Skin epidermis (tissue), 12 donors: ENCODE measurements around the gene CA5A.
"Not testable (repeated sequence)": the region's sequence is repeated elsewhere in the genome, so short reads cannot be mapped to it uniquely, and the experiment has no call there.

Experiments used
- H3K27ac ChIP-seq, 21 experiments: fragments of 200-600 bp; sonication (generic) in 11 of 21; one replicate each; pipeline ENCODE4 v1.5.0; 2020; ENCODE audit warnings: mild to moderate bottlenecking in 3 of 21, inconsistent platforms in 2 of 21, moderate library complexity in 2 of 21
- H3K4me3 ChIP-seq, 7 experiments: fragments of 200-600 bp; sonication (generic) in 2 of 7; one replicate each; pipeline ENCODE4 v1.5.0; 2020; ENCODE audit warnings: inconsistent platforms in 2 of 7, mild to moderate bottlenecking in 2 of 7, moderate library complexity in 1 of 7

CA5A gene

DNA sequence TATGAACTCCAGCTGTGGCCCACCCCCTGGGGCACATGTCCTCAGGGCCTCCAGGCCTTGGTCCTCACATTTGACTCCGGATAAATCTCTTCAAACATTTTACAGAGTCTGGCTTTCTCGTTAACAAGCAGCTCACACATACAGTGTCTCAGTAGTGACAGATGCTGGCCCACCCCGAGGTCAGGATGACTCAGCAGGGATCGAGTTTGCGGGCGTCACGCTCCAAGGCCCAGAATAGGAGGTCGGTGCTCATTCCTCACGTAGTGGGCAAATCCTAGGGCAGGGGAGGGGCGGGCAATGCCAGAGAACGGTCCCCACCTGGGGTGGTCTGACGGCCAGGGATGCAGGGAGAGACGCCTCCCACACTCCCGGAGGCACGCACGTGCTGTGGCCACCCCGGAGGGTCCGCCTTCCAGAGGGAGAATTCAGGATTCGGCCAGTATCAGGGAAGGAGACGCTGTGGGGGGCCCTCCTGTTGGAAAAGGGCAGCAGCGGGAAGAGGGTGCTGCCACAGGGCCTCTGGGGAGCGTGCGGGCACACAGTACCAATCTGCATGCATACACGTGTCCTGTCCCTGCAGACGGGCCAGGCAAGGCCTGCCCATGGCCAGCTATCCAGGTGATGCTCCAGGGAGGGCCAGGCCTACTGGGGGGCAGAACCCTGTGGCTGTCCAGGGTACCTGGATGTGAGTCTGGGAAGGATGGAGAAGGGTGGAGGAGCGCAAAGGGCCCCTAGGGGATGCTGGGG, 75.6 kb downstream of the CA5A start:
- Histone ChIP-seq H3K4me3 (no peak overlapping the region), H3K27ac (peak overlapping the region in 6 of 21 experiments; percentile 13 to 67 (median 25))

DNA sequence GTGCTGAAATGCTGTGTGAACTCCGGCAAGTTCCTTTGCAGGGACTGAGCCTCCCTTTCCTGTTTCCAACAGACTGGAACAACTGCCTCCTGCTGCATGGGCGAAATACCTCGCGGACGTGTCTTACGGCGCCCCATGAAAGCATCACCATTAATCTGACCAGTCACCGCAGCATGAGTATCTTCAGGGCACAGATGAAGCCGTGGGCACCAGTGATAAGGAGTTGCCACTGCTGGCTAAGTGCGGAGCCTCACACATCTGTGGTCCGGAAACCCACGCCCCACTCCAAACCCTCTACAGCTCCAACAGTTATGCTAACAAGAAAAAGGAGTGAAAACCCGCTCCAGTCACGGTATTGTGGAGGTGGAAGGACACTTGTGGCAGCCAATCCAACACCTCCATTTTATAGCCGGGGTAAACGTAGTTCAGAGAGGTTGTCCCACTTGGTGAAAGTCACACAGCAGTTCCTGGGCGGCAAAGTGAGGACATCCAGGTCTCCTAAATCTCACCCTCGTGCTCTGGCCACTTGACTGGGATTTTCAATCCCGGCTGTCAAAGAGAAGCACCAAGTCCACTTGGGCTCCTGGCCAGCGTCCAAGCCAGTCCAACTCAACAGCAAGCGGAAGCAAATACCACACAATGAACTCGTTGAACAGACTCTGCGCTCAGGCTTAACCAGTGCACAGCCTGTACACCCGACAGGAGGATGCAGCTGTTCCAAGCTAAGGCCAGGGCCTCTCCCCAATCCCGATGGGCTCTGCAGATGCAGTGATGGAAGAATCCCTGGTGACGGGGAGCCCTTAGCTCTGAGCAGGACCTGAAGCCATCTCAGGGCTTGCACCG, 78.0 kb downstream of the CA5A start:
- H3K4me3 ChIP-seq: not testable (repeated sequence)
- H3K27ac ChIP-seq: peak overlapping the region in 7 of 21 experiments; percentile 11 to 85 (median 39)

DNA sequence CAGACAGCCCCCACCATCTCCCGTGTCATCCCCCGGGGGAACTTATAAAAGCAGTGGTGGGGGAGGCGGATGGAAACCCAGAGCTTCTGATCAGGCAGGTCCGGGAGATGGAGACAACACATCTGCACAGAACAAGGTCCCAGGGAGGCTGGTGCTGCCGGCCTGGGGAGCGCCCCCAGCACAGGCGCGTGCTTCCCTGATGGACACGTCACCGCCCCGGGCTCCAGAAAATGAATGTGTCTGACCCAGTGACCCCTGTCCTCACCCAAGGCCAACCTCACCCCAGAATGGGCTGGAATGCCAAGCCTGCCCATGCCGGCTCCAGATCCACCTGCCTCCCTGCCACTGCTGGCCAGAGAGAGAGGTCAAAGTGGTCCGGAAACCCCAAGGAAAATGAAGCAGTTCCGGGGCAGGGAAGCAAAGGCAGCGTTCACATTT, 79.5 kb downstream of the CA5A start:
- Histone ChIP-seq H3K27ac (peak overlapping the region in 20 of 21 experiments; percentile 50 to 93 (median 76)), H3K4me3 (peak overlapping the region in 3 of 7 experiments; percentile 8 to 21 (median 16))

DNA sequence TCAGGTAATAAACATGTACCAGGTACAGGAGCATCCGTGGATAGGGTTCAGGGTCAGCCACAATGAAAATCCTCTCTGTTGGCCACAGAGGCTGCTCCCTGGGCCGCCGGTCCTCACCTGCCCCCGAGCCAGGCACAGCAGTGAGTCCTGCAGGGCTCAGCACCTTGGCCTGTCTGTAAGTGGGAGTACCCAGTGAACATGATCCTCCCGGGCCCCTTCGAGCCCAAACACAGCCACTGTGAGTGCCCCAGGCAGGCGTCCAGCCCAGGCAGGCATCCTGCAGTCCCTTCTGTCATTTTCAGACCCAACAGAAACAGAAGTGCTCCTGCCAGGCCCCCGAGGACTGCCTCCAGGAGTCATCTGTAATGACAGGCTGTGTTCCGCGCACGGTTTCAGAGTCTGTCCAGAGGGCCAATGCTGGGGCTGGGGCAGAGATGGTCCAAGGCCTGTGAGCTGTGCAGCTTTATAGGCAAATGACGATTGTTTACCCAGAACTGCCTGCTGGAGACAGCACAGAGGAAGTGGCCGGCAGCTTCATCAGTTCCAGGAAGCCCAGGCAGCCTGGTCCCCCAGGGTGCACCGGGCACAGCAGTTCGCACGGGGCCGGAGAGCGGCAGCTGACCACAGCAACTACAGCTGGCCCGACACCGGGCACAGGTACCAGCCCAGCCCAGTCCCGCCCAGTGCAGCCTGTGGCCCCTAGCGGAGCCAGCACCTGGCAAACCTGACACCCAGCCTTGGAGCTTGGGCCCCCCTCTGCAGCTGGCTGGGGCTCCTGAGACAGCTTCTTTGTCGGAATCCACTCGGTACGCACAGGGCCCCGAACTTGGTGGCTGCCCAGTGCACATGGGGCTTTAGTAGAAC, 80.2 kb downstream of the CA5A start:
- H3K4me3 ChIP-seq: peak overlapping the region; percentile 4 to 21 (median 16)
- peak overlapping the region; percentile 18 to 93 (median 76) for H3K27ac ChIP-seq

DNA sequence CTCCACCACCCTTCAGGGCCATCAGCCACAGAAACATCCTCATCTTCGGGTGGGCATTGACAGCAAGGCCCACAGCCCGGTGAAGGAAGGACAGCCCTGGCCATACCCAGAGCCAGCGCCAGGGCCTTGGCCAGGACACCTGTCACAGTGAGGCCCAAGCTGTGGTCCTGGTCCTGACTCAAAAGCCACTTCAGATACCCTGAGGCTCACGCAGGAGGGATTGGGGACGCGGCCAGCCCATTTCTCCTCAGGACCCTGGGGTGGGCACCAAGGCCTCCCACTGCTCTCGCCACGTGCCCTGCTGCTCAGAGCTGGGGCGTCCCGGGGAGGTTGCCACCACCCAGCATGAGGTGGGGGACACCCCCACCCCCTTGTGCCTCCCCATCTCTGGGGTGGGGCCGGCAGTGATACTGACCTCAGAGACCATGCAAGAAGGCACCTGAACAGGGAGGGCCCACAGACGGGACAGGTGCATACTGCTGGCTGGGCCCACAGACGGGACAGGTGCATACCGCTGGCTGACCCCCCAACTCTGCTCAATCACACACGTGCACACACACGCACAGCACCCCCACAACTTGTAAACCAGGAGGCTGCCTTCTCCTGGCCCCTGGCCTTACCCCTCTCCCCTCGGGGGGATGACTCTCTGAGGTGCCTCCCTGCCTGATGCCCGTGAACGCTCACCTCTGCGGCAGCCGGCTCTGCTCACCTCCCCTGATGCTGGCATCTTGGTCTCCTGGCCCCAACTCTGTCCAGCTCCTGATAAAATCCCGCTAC, 81.2 kb downstream of the CA5A start:
- Histone ChIP-seq H3K27ac (peak overlapping the region; percentile 18 to 93 (median 79)), H3K4me3 (peak overlapping the region in 3 of 7 experiments; percentile 4 to 21 (median 21))

DNA sequence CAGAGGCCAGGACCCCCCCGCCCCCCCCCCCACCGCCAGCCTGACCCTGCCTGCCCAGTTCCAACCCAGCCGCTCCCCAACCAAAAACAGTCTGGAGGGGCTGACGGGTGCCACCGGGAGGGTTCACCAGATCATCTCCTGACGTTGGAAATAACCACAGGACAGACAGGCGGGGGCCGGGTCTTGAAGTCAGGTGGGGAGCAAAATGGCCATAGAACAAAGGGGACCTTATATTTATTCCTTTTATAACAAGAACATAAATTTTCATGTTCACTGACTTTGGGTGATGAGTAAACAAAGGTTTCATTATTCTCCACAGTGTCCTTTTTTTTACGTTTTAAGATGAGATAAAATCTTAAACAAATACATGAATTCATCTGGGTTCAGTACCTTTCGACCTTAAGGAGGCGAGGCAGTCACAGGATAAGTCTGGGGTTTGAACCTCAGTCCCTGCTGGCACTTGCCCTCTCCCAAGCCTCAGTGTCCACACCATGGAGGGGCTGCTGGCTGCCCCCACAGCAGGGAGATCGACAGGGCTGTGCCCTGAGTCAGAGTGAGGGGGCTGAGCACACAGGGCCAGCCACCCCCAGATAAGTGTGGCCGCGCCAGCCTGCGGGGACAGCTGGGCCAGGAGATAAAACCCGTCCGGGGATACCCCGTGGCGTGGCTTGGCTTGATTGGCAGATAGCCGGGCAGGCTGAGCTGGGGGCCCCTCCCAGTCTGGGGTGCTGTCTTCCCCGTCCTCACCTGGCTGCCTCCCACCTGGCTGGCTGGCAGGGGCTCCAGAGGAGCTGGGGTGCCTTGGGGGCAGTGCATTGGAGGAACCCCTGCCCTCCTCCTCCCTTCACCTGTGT, 82.0 kb downstream of the CA5A start:
- H3K27ac ChIP-seq: peak overlapping the region in 20 of 21 experiments; percentile 16 to 93 (median 80)
- peak overlapping the region in 4 of 7 experiments; percentile 6 to 24 (median 18) for H3K4me3 ChIP-seq

DNA sequence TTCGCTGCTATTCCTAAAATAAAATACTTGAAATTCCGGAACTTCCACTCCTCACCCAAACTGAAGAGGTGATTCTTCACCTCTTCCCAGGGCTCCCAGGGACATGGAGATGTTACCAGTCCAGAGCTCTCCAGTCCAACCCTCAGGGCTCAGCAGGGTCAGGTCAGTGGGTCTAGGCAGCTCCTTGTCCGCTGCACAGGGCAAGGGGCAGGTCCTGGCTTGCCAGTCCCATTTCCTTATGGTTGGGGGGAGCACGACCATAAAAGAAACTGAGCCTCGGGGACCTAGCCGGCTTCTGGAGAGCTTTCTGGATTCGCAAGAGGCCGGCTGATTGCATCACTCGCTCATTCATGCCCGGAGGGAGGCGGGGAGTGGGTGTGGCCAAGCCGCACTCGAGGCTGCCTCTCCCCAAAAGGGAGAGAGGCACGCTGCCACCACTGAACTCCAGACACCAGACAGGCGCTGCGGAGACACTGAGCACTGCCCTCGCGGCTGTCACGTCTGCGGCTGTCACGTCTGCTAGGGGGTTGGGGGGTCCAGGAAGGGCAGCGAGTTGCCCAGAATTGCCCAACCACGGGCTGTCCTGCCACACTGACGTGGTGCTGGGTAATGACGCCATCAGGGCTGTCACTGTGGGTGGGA, 82.8 kb downstream of the CA5A start:
- Histone ChIP-seq H3K27ac (peak overlapping the region; percentile 23 to 93 (median 76)), H3K4me3 (peak overlapping the region in 5 of 7 experiments; percentile 3 to 24 (median 13))

DNA sequence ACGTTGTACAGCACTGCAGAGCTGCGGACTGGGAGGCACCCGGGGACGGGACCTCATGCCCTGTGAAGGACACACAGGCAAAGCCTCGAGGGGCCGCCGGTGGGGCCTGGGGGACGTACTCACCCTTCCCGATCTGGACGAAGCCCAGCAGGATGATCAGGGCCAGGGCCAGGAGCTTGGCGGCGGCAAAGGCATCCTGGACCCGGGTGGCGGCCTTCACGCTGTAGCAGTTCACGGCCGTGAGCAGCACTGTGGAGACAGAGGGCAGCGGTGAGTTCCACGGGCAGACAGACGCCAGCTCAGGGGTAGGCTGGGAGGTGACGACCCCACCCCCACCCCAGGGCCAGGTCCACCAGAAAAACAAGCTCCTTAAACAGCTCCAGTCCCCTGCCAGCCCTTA, 84.7 kb downstream of the CA5A start:
- Histone ChIP-seq H3K4me3 (no peak overlapping the region), H3K27ac (peak overlapping the region in 2 of 21 experiments; percentile 25 to 85)

DNA sequence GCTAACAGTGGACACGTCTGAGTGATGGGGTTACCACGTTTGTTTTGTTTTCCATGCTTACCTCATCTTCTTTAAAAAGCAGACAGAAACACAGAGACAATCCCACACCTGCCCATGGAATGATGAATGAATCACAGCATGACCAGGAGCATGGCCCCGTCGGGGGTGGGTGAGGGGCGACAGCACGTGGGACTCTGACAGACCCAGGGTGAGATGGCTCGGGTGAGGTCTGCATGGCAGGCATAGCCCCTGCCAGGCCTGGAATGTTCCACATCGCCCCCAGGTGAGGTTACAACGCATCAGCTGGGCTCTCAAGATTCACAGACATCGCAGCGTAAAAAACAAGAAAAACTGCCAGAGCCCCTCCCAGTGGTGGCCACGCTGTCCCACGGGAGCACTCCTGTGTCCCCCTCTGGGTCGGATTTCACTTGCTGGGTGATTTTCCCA, 85.2 kb downstream of the CA5A start:
- Histone ChIP-seq H3K4me3 (no peak overlapping the region), H3K27ac (peak overlapping the region in 2 of 21 experiments; percentile 25 to 85)

DNA sequence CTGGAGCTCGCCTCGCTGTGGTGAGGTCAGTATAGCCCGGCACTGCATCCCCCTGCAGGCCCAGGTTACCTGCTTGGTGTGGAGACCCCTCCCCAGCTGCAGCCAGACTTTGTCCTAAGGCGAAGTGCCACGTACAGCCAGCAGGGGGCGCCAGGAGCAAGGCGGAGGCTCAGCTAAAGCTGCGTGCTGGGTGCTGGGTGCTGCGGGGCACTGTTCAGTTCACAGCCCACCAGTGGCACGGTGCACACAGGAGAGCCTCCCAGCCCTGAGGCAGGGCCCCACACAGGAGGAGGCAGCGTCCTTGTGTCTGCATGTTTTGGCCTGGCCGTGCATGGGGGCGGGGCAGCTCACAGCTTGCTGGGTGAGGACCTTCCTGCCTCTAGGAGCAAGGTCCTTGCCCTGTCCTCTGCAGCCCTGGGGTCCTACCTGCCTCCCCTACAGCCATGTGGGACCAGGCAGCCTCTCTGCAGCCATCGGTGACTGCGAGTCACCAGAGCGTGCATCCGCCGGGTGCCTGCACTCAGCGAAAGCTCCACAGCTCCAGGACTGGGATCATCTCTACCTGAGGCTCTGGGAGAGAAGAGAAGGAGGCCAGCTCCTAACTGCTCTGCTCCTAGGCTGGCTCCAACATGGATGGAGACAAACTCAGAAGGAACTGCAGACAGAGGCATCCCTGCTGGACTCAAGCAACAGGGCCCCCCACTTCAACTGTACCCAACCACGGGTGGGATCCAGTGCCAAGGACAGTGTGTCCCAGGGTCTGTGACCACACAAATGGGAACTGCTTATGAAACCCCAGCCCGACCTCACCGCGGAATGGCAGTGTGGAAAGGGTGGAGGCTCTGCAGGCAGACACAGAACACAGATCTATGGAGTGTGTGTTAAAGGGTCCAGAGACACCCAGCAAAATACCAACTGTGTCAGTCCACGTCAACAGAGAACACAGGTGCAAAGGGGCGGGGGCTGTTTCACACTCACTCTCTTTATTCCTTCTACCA, 86.0 kb downstream of the CA5A start:
- Histone ChIP-seq H3K27ac (peak overlapping the region in 2 of 21 experiments; percentile 39 to 85), H3K4me3 (no peak overlapping the region)

DNA sequence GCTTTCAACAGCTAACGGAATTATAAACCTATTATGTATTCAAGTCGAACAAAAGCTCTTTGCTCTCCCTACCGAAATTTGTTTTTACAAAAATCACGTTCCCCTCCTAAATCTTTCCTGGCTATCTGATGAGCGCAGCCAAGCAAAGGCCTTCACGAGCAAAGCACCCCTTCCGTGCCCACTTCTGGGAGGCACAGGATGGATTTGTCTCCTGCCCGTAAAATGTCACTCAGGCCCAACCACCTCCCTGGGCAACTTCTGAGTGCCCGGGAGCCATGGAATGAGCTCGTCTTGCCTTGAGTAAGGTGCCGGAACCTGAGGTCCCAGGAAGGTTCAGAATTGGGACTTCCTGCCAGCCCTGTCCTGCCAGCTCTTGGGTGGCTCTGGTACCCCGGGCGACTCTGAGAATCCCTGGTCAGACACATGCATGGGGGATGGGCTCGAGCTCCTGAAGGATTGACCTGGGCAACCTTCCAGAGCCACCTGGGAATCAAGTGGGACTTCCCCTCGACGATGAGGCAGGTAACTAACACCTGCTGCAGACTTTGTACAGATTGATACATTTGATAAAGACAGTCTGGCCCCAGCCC, 86.8 kb downstream of the CA5A start:
- Histone ChIP-seq H3K27ac (no peak overlapping the region), H3K4me3 (no peak overlapping the region)

DNA sequence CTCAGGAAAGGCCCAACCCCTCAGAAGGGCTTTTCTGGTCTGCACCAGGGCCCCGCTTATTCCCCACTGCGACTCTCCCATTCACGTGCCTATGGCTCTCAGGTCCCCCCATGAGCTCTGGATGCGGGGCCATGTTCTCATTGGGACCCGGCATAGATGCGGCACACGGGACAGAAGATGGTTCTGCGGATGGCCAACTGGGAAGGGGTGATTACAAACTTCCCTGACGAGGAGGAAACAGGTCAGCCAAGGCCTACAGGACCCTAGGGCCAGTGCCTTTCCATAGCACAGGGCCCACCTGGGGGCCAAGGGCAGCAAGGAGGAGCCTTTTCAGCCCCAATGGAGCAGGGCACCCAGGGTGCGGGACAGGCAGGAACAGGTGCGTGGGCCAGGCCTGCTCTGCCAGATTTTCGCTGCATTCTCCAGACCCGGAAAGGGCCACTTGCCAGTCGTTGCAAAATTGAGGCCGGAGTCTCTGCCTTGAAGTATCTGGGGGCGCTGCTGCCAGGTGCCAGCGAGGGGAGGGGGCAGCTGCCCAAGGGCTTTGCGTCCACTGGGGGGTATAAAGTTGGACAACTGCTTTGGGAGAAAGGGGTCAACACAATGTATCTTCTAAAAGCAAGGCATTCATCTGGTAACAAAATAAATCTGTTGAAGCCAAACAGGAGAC, 87.5 kb downstream of the CA5A start:
- Histone ChIP-seq H3K4me3 (no peak overlapping the region), H3K27ac (peak overlapping the region in 7 of 21 experiments; percentile 2 to 38 (median 20))

DNA sequence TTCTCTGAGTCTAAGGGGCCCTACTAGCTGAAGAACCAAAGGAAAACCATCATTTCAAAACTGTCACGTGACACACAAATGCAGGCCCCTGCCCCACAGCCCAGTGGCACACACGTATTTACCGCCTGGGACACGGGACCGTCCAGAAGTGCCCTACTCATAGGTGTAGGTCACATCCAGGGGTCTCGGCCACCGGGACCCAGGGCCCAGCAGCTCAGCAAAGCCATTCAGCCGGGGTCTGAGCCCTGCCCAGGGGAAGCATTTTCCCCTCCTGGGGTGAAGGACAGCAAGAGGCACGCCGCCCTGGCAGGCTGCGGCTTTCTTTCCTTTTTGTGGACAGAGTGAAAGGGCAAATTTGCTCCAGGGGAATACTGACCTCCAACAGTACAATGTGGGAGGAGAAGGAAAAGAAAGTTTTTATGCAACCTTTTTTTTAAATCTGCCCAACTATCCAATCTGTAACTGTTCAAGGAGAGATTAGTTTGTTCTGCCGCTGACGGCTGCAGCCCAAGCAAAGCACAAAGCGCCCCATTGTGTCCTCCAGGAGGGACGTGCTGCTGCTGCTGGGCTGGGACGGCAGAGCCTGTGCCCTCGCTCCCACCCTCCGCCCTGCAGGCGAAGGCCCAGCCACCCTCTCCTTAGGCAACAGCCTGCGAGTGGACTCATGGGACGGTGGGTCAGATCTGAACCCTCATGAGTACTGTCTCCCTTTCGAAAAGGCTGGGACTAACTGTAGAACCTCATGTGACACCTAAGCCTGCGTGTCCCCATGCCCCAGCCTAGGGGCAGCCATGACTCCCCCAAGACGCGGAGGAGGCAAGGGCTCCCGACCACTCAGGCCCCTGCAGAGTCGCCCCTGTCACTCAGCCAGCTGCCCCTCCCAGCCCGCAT, 88.3 kb downstream of the CA5A start:
- Histone ChIP-seq H3K27ac (peak overlapping the region in 6 of 21 experiments; percentile 2 to 68 (median 21)), H3K4me3 (no peak overlapping the region)

DNA sequence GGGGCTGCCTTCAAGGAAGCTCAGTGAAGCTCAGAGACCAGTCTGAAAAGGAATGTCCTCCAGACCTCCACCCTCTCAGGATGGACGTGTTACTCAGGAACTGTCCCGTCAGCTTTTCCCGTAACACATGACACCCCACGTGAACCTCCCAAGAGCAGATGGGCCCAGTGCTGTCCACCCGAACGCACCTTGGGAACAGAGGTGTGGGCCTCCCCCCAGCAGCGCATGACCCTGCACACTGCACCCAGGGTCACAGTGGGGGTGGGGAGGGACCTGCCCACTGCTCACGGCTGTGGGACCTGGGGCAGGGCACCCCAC, 88.9 kb downstream of the CA5A start:
- peak overlapping the region in 3 of 21 experiments; percentile 14 to 68 (median 22) for H3K27ac ChIP-seq

More for the DNA sequence above, 88.9 kb downstream of the CA5A start:
- no peak overlapping the region for H3K4me3 ChIP-seq
